ENCODE data around the gene TMEM222.

TMEM222 gene

GRCh38 chr1:27325286-27325685, 3.3 kb downstream of the TMEM222 start:
- TF ChIP-seq EZH2phosphoT487 (IDR thresholded peaks at IDR 0.05; ENCODE audit: borderline replicate concordance) (no peak), CTCF (conservative IDR thresholded peaks at IDR 0.05; ENCODE audit: low read length) (no peak)
- peaks cover 7% of the 10 kb centered on the region; the same call in 1 of the 2 replicates for H3K36me3 ChIP-seq (ENCODE audit: insufficient read depth, low read length)

GRCh38 chr1:27327964-27328363, 6.0 kb downstream of the TMEM222 start:
- H3K79me2 ChIP-seq (ENCODE audit: insufficient read depth, low read length), result peaks cover 75% of the 10 kb centered on the region
- H3K4me2 ChIP-seq (ENCODE audit: low read depth, low read length, poor library complexity, severe bottlenecking), result peak overlapping the region; percentile 29
- no peaks in the 10 kb centered on the region for H3F3A ChIP-seq (ENCODE audit: low read depth)
- no peak for TF ChIP-seq EZH2phosphoT487 (IDR thresholded peaks at IDR 0.05; ENCODE audit: borderline replicate concordance)
- TF ChIP-seq CTCF (conservative IDR thresholded peaks at IDR 0.05; ENCODE audit: low read length), result no peak
- H3K4me1 ChIP-seq (ENCODE audit: insufficient read depth, low read length, poor library complexity, severe bottlenecking), result peaks cover 45% of the 10 kb centered on the region
- peak overlapping the region; percentile 24 for H3K9ac ChIP-seq (ENCODE audit: low read depth, low read length, poor library complexity, severe bottlenecking)
- H3K9me2 ChIP-seq (replicated peaks; ENCODE audit: low read depth, low read length), result no peaks in the 10 kb centered on the region
- no peaks in the 10 kb centered on the region for H3K27me3 ChIP-seq (ENCODE audit: insufficient read depth, low read length, poor library complexity, severe bottlenecking)
- no peaks in the 10 kb centered on the region for H3K9me3 ChIP-seq (ENCODE audit: insufficient read depth, low read depth, low read length)
- H4K20me1 ChIP-seq (ENCODE audit: insufficient read depth, low read length, poor library complexity, severe bottlenecking), result peaks cover 15% of the 10 kb centered on the region
- no peak overlapping the region for H3K4me3 ChIP-seq (ENCODE audit: low read length, poor library complexity, severe bottlenecking)
- H3K36me3 ChIP-seq (ENCODE audit: insufficient read depth, low read length), result peaks cover 24% of the 10 kb centered on the region; the same call in 1 of the 2 replicates
- H2AFZ ChIP-seq (ENCODE audit: low read length), result no peak overlapping the region

More at GRCh38 chr1:27325286-27325685, 3.3 kb downstream of the TMEM222 start:
- no peak overlapping the region for H3K4me3 ChIP-seq (ENCODE audit: low read length, poor library complexity, severe bottlenecking)
- peaks cover 47% of the 10 kb centered on the region for H3K4me1 ChIP-seq (ENCODE audit: insufficient read depth, low read length, poor library complexity, severe bottlenecking)
- H2AFZ ChIP-seq (ENCODE audit: low read length), result no peak overlapping the region
- H3K27me3 ChIP-seq (ENCODE audit: insufficient read depth, low read length, poor library complexity, severe bottlenecking), result no peaks in the 10 kb centered on the region
- H3K9me2 ChIP-seq (replicated peaks; ENCODE audit: low read depth, low read length), result no peaks in the 10 kb centered on the region
- peaks cover 22% of the 10 kb centered on the region for H4K20me1 ChIP-seq (ENCODE audit: insufficient read depth, low read length, poor library complexity, severe bottlenecking)
- H3F3A ChIP-seq (ENCODE audit: low read depth), result no peaks in the 10 kb centered on the region
- peaks cover 76% of the 10 kb centered on the region for H3K79me2 ChIP-seq (ENCODE audit: insufficient read depth, low read length)
- peak overlapping the region; percentile 98 for H3K4me2 ChIP-seq (ENCODE audit: low read depth, low read length, poor library complexity, severe bottlenecking)
- no peaks in the 10 kb centered on the region for H3K9me3 ChIP-seq (ENCODE audit: insufficient read depth, low read depth, low read length)
- no peak overlapping the region for H3K9ac ChIP-seq (ENCODE audit: low read depth, low read length, poor library complexity, severe bottlenecking)

- H3K9ac ChIP-seq (ENCODE audit: low read depth, low read length, poor library complexity, severe bottlenecking), result no peak overlapping the region
- peaks cover 47% of the 10 kb centered on the region for H3K79me2 ChIP-seq (ENCODE audit: insufficient read depth, low read length)
- H3K9me2 ChIP-seq (replicated peaks; ENCODE audit: low read depth, low read length), result no peaks in the 10 kb centered on the region
- H3K27me3 ChIP-seq (ENCODE audit: insufficient read depth, low read length, poor library complexity, severe bottlenecking), result no peaks in the 10 kb centered on the region
- peaks cover 44% of the 10 kb centered on the region; the same call in 1 of the 2 replicates for H3K36me3 ChIP-seq (ENCODE audit: insufficient read depth, low read length)
- TF ChIP-seq CTCF (conservative IDR thresholded peaks at IDR 0.05; ENCODE audit: low read length), result no peak
- no peak for TF ChIP-seq EZH2phosphoT487 (IDR thresholded peaks at IDR 0.05; ENCODE audit: borderline replicate concordance)
- H3K9me3 ChIP-seq (ENCODE audit: insufficient read depth, low read depth, low read length), result no peaks in the 10 kb centered on the region
- H3F3A ChIP-seq (ENCODE audit: low read depth), result no peaks in the 10 kb centered on the region
- no peak overlapping the region for H2AFZ ChIP-seq (ENCODE audit: low read length)
- no peak overlapping the region for H3K4me3 ChIP-seq (ENCODE audit: low read length, poor library complexity, severe bottlenecking)
- peaks cover 22% of the 10 kb centered on the region for H3K4me1 ChIP-seq (ENCODE audit: insufficient read depth, low read length, poor library complexity, severe bottlenecking)
- H3K4me2 ChIP-seq (ENCODE audit: low read depth, low read length, poor library complexity, severe bottlenecking), result no peak overlapping the region
- H4K20me1 ChIP-seq (ENCODE audit: insufficient read depth, low read length, poor library complexity, severe bottlenecking), result peaks cover 9% of the 10 kb centered on the region
These were observed 8.8 kb downstream of the TMEM222 start for GRCh38 chr1:27330786-27331185.

All from Loucy (cell line).